ENCODE results near the gene EXOSC2. TPM values are rescaled to one million over a fixed set of nuclear protein-coding genes. Genes with fewer than 3 reads are reported as not detected.

Gene EXOSC2
- total RNA-seq, 2 donors from 2014 or later = 44.0 to 54.3 TPM

DNA sequence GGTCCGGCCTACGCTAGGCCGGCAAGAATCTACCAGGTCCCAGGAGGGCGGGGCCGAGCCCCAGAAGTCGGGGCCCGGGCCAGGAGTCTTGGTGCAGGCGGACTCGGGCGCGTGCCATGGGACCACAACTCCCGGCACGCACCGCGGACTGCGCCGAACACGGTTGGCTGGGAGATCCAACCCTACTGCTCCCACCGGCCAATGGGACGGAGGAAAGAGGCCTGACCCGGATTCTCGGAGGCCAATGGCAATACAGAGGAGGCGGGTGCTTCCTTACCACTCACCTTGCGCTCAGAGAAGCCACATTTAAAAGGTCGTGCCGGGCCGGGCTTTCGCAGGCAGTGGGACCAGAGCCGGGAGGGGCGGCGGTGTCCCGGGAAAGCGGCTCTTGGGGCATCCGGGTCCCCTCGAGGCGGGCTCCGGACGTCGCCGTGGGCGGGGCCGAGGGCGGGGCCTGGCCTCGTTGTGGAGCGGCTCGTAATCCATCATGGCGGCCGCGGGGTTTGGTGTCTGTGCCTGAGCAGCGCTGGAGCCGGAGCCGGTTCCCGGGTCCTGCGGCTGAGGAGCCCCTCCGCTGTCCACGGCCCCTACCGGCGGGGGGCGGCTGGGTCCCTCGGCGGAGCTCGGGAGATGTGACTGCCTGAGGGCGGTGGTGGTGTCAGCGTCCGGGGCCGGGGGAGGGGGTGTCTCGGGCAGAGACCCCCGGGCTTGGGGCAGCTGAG lies 19.1 kb downstream of the EXOSC2 start:
- no peaks in the 10 kb centered on the region for H3K9me3 ChIP-seq (ENCODE audit: control insufficient read depth, low read length, poor library complexity, severe bottlenecking)
- Mint-ChIP-seq H3K4me3 (peak overlapping the region; percentile 94), H3K36me3 (ENCODE audit: low read depth) (no peaks in the 10 kb centered on the region), H3K4me1 (peaks cover 27% of the 10 kb centered on the region), H3K27me3 (no peaks in the 10 kb centered on the region), H3K27ac (peak overlapping the region; percentile 91)
- DNase-seq = peak; percentile 90
- peak; percentile 98 for ATAC-seq

DNA sequence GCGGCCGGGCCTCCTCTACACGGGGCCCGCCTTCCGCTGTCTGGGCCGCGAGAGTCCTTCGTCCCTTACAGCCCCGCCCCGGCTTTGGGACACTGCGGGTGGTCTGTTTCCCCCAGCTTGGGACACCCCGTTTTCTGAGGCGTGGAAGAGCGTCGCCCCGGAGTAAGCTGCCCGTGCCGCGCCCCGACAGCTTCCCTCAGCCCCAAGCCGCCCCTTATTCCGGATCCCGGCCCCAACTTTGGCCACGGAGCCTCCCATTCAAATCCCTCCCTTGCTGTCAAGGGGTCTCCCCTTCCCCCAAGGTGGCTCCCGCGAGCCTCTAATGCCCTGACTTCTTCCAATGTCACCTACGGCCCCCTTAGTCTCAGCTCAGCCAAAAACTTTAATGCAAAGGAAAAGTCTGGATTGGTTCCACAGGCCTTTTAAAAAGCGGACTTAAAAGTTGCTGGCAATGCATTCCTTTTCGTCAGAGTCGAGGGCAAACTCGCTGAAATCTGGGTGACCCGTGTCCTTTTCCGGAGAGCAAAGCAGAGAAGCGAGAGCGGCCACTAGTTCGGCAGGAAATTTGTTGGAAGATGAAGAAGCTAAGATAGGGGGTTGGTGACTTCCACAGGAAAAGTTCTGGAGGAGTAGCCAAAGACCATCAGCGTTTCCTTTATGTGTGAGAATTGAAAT lies 19.8 kb downstream of the EXOSC2 start:
- H3K4me3 Mint-ChIP-seq = peak overlapping the region; percentile 94
- H3K4me1 Mint-ChIP-seq = peaks cover 27% of the 10 kb centered on the region
- H3K27ac Mint-ChIP-seq = peak overlapping the region; percentile 91
- ATAC-seq (peak; percentile 1), DNase-seq (peak in 1 of 3 donors; percentile 13)
- H3K9me3 ChIP-seq (ENCODE audit: control insufficient read depth, low read length, poor library complexity, severe bottlenecking) = no peaks in the 10 kb centered on the region
- H3K27me3 Mint-ChIP-seq = no peaks in the 10 kb centered on the region
- H3K36me3 Mint-ChIP-seq (ENCODE audit: low read depth) = no peaks in the 10 kb centered on the region

DNA sequence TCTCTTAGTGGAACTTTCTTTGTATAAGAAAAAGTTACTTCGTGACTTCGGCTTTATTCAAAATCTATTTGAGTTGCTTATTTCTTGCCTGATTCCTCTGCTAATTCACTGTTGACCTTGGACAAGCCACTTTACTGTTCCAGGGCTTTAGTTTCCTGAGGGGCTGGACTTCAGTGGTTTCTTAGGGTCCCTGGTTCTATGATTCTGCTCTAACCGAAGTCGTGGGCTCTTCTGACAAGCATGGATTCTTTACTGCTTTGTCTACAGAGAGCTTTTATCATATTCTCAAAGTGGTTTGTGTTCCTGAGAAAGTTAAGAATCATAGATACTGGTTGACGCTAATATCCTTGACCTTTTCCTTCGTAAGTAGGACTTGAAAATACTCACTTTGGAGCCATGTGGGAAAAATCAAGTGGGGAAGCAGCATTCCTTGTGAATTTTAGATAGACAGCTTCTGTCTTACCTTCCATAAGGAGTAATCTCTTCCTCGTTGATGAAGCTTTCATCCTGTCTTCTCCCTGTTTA lies 21.1 kb downstream of the EXOSC2 start:
- Mint-ChIP-seq H3K27me3 (no peaks in the 10 kb centered on the region), H3K4me3 (peak overlapping the region; percentile 94), H3K36me3 (ENCODE audit: low read depth) (no peaks in the 10 kb centered on the region), H3K27ac (no peak overlapping the region), H3K4me1 (peaks cover 31% of the 10 kb centered on the region)
- no peaks in the 10 kb centered on the region for H3K9me3 ChIP-seq (ENCODE audit: control insufficient read depth, low read length, poor library complexity, severe bottlenecking)
- no peak for ATAC-seq
- DNase-seq = no peak

DNA sequence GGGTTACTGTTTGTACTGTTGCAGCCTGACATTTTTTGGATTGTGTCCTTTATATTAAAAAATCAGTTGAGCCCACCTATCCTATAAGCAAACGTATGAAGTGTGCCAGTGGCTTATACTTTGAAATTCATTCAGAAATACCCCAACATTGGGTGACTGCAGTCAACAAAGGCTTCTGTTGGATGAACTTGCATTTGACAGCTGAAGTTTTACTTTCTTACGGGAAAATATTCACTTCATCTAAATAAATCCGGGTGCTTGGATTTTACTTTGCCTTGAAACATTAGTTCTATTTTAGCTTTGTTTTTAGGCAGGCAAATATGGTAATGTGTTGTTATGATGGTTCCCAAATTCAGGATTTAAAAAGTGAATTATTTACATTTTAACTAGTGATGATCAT lies 21.7 kb downstream of the EXOSC2 start:
- Mint-ChIP-seq H3K27me3 (no peaks in the 10 kb centered on the region), H3K27ac (no peak overlapping the region), H3K4me3 (peak overlapping the region; percentile 94), H3K36me3 (ENCODE audit: low read depth) (no peaks in the 10 kb centered on the region), H3K4me1 (peaks cover 36% of the 10 kb centered on the region)
- H3K9me3 ChIP-seq (ENCODE audit: control insufficient read depth, low read length, poor library complexity, severe bottlenecking) = no peaks in the 10 kb centered on the region
- DNase-seq (no peak), ATAC-seq (no peak)

DNA sequence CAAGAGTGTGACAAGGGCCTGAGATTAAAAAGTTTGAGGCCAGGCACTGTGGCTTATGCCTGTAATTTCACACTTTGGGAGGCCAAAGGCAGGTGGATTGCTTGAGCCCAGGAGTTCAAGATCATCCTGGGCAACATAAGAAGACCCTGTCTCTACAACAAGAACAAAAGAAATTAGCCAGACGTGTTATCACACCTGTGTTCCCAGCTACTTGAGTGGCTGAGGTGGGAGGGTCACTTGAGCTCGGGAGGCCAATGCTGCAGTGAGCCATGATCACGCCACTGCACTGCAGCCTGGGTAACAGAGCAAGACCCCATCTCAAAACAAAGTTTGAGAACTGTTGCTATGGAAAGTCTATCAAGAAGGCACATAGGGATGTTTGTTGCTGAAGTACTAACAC lies 25.0 kb downstream of the EXOSC2 start:
- Mint-ChIP-seq H3K4me1 (peaks cover 36% of the 10 kb centered on the region), H3K27me3 (no peaks in the 10 kb centered on the region), H3K36me3 (ENCODE audit: low read depth) (no peaks in the 10 kb centered on the region), H3K4me3 (no peak overlapping the region), H3K27ac (no peak overlapping the region)
- H3K9me3 ChIP-seq (ENCODE audit: control insufficient read depth, low read length, poor library complexity, severe bottlenecking) = no peaks in the 10 kb centered on the region
- DNase-seq = no peak
- no peak for ATAC-seq

DNA sequence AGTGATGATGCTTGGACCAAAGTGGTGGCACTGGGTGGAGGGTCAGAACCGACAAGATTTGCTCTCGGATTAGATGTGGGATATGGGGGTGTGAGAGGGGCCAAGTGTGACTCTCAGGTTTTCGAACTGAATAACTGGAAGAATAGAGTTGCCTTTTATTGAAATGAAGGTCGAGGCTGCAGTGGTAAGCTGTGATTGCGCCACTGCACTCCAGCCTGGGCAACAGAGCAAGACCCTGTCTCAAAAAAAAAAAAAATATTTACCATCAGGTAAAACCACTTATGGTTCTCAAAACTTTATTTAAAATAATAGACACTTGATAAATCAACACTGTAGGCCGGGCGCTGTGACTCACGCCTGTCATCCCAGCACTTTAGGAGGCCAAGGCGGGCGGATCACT lies 27.2 kb downstream of the EXOSC2 start:
- H3K27ac Mint-ChIP-seq = no peak overlapping the region
- no peaks in the 10 kb centered on the region for H3K9me3 ChIP-seq (ENCODE audit: control insufficient read depth, low read length, poor library complexity, severe bottlenecking)
- H3K27me3 Mint-ChIP-seq = no peaks in the 10 kb centered on the region
- DNase-seq (no peak), ATAC-seq (no peak)
- no peak overlapping the region for H3K4me3 Mint-ChIP-seq
- no peaks in the 10 kb centered on the region for H3K36me3 Mint-ChIP-seq (ENCODE audit: low read depth)
- H3K4me1 Mint-ChIP-seq = peaks cover 21% of the 10 kb centered on the region

DNA sequence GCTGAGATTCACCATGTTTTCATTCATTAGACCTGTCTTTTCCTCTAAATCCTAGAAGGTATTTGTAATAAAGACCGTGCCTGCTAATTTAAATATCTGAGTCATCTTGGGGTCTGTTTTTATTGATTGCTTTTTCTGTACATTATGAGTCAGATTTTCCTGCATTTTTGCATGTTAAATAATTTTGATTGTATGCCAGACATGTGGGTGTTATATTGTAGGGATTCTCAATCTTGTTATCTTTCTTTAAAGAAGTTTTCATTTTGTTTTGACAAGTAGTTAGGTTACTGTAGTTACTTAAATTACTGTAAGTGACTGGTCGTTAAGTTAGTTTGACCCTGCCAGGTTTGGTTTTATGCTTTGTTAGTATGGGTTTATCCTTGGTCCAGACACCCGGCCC lies 35.1 kb downstream of the EXOSC2 start:
- Mint-ChIP-seq H3K36me3 (ENCODE audit: low read depth) (no peaks in the 10 kb centered on the region), H3K27ac (no peak overlapping the region), H3K27me3 (no peaks in the 10 kb centered on the region), H3K4me1 (peaks cover 19% of the 10 kb centered on the region), H3K4me3 (no peak overlapping the region)
- ATAC-seq (no peak), DNase-seq (no peak)
- no peaks in the 10 kb centered on the region for H3K9me3 ChIP-seq (ENCODE audit: control insufficient read depth, low read length, poor library complexity, severe bottlenecking)

DNA sequence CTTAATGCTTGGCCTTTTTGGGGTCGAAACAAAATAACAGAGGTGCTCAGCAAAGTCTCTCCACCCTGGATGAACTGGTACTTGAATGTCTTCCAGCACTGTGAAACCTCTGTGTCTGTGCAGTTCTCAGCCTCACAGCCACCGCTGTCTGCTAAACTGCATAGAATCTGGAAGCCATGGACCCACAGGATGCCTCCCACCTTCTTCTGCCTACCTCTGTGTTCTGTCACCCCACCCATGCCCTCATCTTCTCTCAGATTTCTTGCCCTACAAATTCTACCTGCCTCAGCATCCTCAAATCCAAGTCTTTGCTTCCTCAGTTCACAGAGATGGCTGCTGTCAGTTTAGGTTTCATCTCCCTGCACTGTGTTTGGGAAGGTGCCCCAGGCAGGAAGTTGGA lies 35.6 kb downstream of the EXOSC2 start:
- Mint-ChIP-seq H3K4me1 (peaks cover 21% of the 10 kb centered on the region), H3K27ac (no peak overlapping the region), H3K27me3 (no peaks in the 10 kb centered on the region), H3K36me3 (ENCODE audit: low read depth) (no peaks in the 10 kb centered on the region), H3K4me3 (no peak overlapping the region)
- no peak for ATAC-seq
- no peak for DNase-seq
- H3K9me3 ChIP-seq (ENCODE audit: control insufficient read depth, low read length, poor library complexity, severe bottlenecking) = no peaks in the 10 kb centered on the region

DNA sequence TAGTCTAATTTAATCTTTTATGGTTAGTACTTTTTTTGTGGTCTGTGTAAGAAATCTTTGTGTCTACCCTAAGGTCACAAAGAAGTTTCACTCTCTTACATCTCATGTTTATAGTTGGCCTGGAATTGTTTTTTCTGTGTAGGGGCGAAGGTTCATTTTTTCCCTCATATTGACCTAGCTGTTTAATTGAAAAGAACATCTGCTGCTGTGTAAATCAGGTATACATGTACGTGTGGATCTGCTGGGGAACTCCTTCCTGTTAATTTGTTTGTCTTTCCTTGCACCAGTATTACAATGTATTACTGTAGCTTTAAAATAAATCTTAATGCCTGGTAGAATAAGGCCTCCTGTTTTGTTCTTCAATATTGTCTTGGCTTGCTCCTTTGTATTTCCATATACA lies 37.8 kb downstream of the EXOSC2 start:
- Mint-ChIP-seq H3K36me3 (ENCODE audit: low read depth) (no peaks in the 10 kb centered on the region), H3K27ac (peak overlapping the region; percentile 32), H3K4me3 (no peak overlapping the region), H3K27me3 (no peaks in the 10 kb centered on the region), H3K4me1 (peaks cover 22% of the 10 kb centered on the region)
- no peak for ATAC-seq
- no peaks in the 10 kb centered on the region for H3K9me3 ChIP-seq (ENCODE audit: control insufficient read depth, low read length, poor library complexity, severe bottlenecking)
- DNase-seq = no peak

DNA sequence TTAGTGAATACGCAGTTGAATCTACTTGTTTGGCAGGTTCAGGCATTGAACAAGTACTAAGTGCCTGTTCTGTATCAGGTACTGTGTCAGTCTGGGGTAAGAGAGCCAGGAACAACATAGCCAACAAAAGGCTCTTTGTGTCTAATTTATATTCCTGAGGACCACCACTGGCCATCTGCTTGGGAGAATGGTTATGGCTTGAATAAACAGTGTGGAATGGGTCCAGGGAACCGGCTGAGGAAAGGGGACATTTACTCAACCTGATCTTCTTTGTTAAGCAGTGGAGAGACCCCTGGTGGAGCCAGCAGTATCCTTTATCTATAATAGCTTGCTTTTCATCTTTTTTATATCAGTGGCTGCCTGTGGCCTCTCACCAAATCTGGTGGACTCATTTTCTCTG lies 38.6 kb downstream of the EXOSC2 start:
- ATAC-seq (no peak), DNase-seq (no peak)
- Mint-ChIP-seq H3K27me3 (no peaks in the 10 kb centered on the region), H3K27ac (peak overlapping the region; percentile 32), H3K4me3 (no peak overlapping the region), H3K4me1 (peaks cover 24% of the 10 kb centered on the region), H3K36me3 (ENCODE audit: low read depth) (no peaks in the 10 kb centered on the region)
- H3K9me3 ChIP-seq (ENCODE audit: control insufficient read depth, low read length, poor library complexity, severe bottlenecking) = no peaks in the 10 kb centered on the region

DNA sequence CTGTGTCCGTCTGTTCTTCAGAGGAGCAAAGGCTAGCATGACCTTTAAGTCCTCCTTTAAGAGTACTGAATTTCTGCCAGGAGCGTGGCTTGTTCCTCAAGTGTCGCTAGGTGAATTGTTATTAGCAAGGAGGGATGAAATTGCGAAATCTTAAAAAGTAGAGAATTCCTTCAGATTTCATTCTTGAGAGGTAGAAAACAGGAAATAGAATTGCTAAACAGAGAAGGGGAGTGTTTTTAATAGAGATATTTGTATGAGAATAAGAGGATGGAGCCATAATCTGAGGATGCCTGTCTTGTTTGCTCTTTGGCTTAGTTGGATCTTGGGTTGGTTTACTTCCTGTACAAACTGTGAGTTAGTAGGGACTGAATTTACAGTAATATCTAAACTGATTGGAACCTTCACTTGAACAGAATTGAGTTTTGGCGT lies 39.2 kb downstream of the EXOSC2 start:
- H3K4me1 Mint-ChIP-seq = peaks cover 24% of the 10 kb centered on the region
- ATAC-seq (no peak), DNase-seq (no peak)
- H3K27me3 Mint-ChIP-seq = no peaks in the 10 kb centered on the region
- H3K27ac Mint-ChIP-seq = no peak overlapping the region
- no peaks in the 10 kb centered on the region for H3K36me3 Mint-ChIP-seq (ENCODE audit: low read depth)
- no peak overlapping the region for H3K4me3 Mint-ChIP-seq
- no peaks in the 10 kb centered on the region for H3K9me3 ChIP-seq (ENCODE audit: control insufficient read depth, low read length, poor library complexity, severe bottlenecking)

DNA sequence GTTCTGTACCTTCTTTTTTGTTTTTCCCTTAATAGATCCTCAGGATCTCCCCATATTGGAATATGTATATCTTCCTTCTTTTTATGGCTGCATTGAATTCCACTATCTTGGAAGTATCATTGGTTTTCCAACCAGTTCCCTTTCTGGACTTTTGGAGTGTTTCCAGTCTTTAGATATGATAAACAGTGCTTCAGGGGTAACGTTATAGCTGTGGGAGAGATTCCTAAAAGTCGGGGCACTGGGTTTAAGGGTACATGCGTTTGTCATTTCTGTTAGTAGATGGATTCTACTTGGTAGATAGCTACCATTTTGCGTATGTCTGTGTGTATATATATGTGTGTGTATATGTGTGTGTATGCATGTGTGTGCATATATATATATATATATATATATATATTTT lies 42.0 kb downstream of the EXOSC2 start:
- Mint-ChIP-seq H3K4me3 (no peak overlapping the region), H3K27ac (no peak overlapping the region), H3K4me1 (peaks cover 24% of the 10 kb centered on the region), H3K36me3 (ENCODE audit: low read depth) (no peaks in the 10 kb centered on the region), H3K27me3 (no peaks in the 10 kb centered on the region)
- DNase-seq (no peak), ATAC-seq (no peak)
- no peaks in the 10 kb centered on the region for H3K9me3 ChIP-seq (ENCODE audit: control insufficient read depth, low read length, poor library complexity, severe bottlenecking)

DNA sequence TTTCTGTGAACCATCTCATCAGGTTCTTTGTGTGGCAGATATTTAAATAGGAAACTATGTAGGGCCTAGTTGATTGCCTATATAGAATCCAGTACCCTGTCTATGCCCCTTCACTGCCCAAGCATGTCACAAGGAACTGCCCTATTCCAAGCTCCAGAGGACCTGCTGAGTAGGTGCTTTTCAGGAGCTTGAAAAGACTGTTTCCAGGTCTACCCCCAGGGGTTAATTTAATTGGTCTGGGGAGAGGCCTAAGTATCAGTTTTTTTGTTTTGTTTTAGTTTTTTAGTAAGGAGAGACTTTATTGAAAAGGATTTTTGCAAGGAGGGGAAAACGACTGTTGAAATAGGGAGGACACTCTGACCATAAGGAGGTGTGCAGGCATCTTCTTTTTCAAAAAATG lies 43.3 kb downstream of the EXOSC2 start:
- ATAC-seq (no peak), DNase-seq (no peak)
- Mint-ChIP-seq H3K27me3 (no peaks in the 10 kb centered on the region), H3K4me1 (peaks cover 18% of the 10 kb centered on the region), H3K36me3 (ENCODE audit: low read depth) (no peaks in the 10 kb centered on the region), H3K27ac (peak overlapping the region; percentile 6), H3K4me3 (no peak overlapping the region)
- H3K9me3 ChIP-seq (ENCODE audit: control insufficient read depth, low read length, poor library complexity, severe bottlenecking) = no peaks in the 10 kb centered on the region

DNA sequence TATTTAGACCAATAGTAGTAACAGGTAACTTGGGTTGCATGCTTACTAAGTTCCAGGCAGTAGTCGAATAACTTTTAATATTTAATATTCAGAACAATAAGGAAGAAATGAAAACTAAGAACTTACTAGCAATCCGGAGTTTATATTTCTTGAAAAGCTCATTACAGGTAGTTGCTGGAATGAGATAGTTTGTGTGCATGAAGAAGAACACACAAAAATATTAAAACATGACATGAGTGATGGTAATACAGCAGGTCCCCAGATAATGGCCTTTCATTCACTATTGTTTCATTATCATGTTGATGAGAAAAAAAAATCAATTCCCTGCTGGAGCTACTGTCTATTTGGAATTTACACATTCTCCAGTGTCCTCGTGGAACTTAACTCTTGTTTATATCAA lies 44.7 kb downstream of the EXOSC2 start:
- H3K27me3 Mint-ChIP-seq = no peaks in the 10 kb centered on the region
- H3K4me1 Mint-ChIP-seq = peaks cover 8% of the 10 kb centered on the region
- ATAC-seq (no peak), DNase-seq (no peak)
- H3K9me3 ChIP-seq (ENCODE audit: control insufficient read depth, low read length, poor library complexity, severe bottlenecking) = no peaks in the 10 kb centered on the region
- no peak overlapping the region for H3K27ac Mint-ChIP-seq
- no peaks in the 10 kb centered on the region for H3K36me3 Mint-ChIP-seq (ENCODE audit: low read depth)
- H3K4me3 Mint-ChIP-seq = no peak overlapping the region
